Immature natural killer cell (primary cell): ENCODE data around the gene ACVR1B. TPM values are rescaled to one million over a fixed set of nuclear protein-coding genes. Genes with fewer than 3 reads are reported as not detected.

Experiments used
- DNase-seq, 3 donors: peaks; one replicate each; pipeline ENCODE4 v3.0.0; 2022; ENCODE audit warnings: mixed read lengths in 1 of 3
- H3K27ac Mint-ChIP-seq, 6 donors: one replicate each; pipeline ENCODE4 v1.8.0; 2020; ENCODE audit warnings: mixed read lengths in 6 of 6, mild to moderate bottlenecking in 5 of 6, inconsistent platforms in 4 of 6, moderate library complexity in 3 of 6
- H3K27me3 Mint-ChIP-seq, 3 donors: one replicate each; pipeline ENCODE4 v1.8.0; 2020 to 2021; ENCODE audit warnings: low read depth in 3 of 3, mild to moderate bottlenecking in 3 of 3, mixed read lengths in 3 of 3, moderate library complexity in 3 of 3, inconsistent platforms in 1 of 3
- H3K36me3 Mint-ChIP-seq, 3 donors: one replicate each; pipeline ENCODE4 v1.8.0; 2020; ENCODE audit warnings: mixed read lengths in 3 of 3, inconsistent platforms in 2 of 3, mild to moderate bottlenecking in 2 of 3
- H3K4me1 Mint-ChIP-seq, 2 donors: one replicate each; pipeline ENCODE4 v1.8.0; 2020; ENCODE audit warnings: inconsistent platforms in 2 of 2, mild to moderate bottlenecking in 2 of 2, mixed read lengths in 2 of 2, moderate library complexity in 1 of 2
- H3K4me3 Mint-ChIP-seq, 5 donors: one replicate each; pipeline ENCODE4 v1.8.0; 2020; ENCODE audit warnings: mild to moderate bottlenecking in 5 of 5, mixed read lengths in 5 of 5, inconsistent platforms in 3 of 5, moderate library complexity in 3 of 5
- H3K9me3 Mint-ChIP-seq, 6 donors: one replicate each; pipeline ENCODE4 v1.8.0; 2020; ENCODE audit warnings: mild to moderate bottlenecking in 6 of 6, mixed read lengths in 6 of 6, inconsistent platforms in 4 of 6, moderate library complexity in 3 of 6
- polyA plus RNA-seq, 3 donors: library from polyadenylated mRNA; unstranded; fragments of 300-500 nt; fragmentation: Illumina TruSeq; gene quantifications; one replicate each; pipeline ENCODE4 v1.2.3, GENCODE V29; 2021

ACVR1B gene
- polyA plus RNA-seq, 3 donors from 2014 or later = 0.52 to 1.4 TPM; not detected in 1

DNA sequence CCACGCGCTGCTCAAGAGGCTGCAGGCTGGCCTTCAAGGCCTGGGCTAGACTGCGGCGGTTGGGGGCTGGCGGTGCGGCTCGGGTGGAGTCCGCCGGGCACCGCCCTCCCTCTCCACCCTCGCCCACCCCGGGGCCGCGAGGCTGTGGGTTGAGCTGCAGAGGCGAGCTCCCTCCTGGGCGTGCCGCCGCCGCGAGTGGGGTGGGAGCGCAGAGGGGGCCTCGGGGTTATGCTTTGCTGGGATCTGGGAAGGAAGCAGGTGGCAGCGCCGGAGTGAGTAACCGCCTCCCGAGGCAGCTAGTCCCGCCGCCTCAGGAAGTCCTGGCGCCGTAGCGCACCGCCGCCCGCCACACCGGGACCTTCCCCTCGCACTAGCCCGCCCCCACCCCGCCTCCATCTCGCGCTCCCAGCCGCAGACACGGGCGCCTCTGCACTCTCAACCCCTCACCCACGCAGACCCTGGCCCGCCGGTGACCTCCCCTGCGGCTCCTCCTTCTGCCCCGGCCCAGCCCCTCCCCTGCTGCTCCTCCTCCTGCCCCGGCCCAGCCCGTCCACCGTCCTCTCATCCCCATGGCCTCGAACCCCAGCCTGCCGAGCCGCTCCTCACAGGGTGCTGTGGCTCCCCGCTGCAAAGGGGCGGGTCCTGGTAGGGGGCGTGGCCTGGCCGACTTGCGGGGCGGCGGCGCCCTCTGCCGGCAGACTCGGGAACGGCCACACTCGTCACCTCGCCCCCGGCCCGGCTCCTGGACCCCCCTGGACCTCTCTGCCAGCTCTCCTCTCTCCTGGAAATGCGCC, 71.9 kb downstream of the ACVR1B start:
- peak overlapping the region; percentile 60 to 94 (median 92) for H3K27ac Mint-ChIP-seq
- no peaks in the 10 kb centered on the region for H3K36me3 Mint-ChIP-seq
- peak; percentile 87 to 89 (median 87) for DNase-seq
- peaks cover 34 to 36% of the 10 kb centered on the region in 2 donors for H3K4me1 Mint-ChIP-seq
- H3K4me3 Mint-ChIP-seq = peak overlapping the region; percentile 80 to 96 (median 84)
- H3K27me3 Mint-ChIP-seq = peaks cover 16 to 22% (median 20%) of the 10 kb centered on the region in 3 donors
- no peaks in the 10 kb centered on the region for H3K9me3 Mint-ChIP-seq

DNA sequence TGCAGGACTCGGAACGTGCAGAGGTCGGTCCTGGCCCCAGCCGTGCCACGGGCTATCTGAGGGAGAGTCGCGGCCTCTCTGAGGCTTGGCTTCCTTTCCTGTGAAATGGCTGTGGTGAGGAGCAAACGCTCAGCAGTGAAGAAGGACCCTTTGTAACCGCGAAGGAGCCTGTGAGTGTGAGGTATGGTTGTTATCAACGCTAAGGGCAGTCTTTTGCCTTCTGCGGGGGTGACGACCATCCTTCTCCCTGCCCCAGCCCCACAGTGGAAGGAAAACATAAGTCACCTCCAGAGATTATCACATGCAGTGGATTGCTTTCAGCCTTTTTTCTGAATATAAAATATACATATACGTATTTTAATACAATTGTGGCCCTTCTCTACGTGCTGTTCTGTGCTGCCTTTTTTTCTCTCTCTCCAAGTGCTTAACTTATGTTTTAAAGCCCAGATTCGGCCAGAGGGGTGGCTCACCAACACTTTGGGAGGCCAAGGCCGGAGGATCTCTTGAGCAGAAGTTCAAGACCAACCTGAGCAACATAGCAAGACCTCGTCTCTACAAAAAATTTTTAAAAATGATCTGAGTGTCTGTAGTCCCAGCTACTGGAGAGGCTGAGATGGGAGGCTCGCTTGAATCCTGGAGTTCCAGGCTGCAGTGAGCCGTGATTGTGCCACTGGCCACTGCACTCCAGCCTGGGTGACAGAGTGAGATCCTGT, 72.6 kb downstream of the ACVR1B start:
- no peaks in the 10 kb centered on the region for H3K9me3 Mint-ChIP-seq
- peak overlapping the region; percentile 80 to 96 (median 84) for H3K4me3 Mint-ChIP-seq
- H3K36me3 Mint-ChIP-seq = no peaks in the 10 kb centered on the region
- H3K27ac Mint-ChIP-seq = peak overlapping the region; percentile 60 to 94 (median 92)
- no peak for DNase-seq
- peaks cover 16 to 20% (median 19%) of the 10 kb centered on the region in 3 donors for H3K27me3 Mint-ChIP-seq
- peaks cover 34 to 36% of the 10 kb centered on the region in 2 donors for H3K4me1 Mint-ChIP-seq

DNA sequence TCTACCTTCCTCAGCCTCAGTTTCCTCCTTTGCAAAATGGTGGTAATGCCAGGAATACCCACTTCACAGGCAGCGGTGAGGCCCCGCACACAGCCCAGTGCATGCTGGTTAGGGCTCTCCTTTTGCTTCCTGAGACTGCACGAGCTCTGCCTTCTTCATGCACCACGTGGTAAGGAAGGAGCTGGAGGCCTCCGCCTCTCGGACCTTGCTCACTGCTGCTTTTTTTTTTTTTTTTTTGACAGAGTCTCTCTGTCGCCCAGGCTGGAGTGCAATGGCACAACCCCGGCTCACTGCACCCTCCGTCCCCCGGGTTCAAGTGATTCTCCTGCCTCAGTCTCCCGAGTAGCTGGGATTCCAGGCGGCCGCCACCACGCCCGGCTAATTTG, 73.3 kb downstream of the ACVR1B start:
- Mint-ChIP-seq H3K4me1 (peaks cover 34 to 36% of the 10 kb centered on the region in 2 donors), H3K27me3 (peaks cover 14 to 22% (median 16%) of the 10 kb centered on the region in 3 donors), H3K9me3 (no peaks in the 10 kb centered on the region), H3K4me3 (peak overlapping the region; percentile 84 to 96 (median 89)), H3K36me3 (no peaks in the 10 kb centered on the region), H3K27ac (peak overlapping the region; percentile 79 to 98 (median 92))
- no peak for DNase-seq

DNA sequence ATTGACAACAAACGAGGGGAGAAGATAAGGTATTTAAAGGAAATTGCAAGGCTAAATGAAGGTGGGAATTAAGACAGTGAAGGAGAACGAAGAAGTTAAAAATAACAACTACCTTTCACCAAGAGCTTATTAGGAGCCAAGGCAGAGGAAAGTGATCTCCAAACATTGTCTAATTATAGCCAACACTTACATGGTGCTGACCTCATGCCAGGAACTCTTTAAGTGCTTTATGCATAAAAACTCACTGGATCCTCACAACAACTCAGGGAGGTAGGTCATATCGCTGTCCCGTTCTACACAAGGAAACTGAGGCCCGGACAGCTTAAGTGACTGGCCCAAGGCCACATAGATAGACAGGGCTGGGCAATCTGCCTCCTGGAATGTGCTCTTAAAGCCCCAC, 74.8 kb downstream of the ACVR1B start:
- no peaks in the 10 kb centered on the region for H3K36me3 Mint-ChIP-seq
- H3K27me3 Mint-ChIP-seq = peaks cover 10 to 22% (median 14%) of the 10 kb centered on the region in 3 donors
- H3K27ac Mint-ChIP-seq = peak overlapping the region in 5 of 6 donors; percentile 30 to 94 (median 93)
- H3K4me1 Mint-ChIP-seq = peaks cover 24 to 26% of the 10 kb centered on the region in 2 donors
- H3K9me3 Mint-ChIP-seq = no peaks in the 10 kb centered on the region
- no peak overlapping the region for H3K4me3 Mint-ChIP-seq
- DNase-seq = no peak

DNA sequence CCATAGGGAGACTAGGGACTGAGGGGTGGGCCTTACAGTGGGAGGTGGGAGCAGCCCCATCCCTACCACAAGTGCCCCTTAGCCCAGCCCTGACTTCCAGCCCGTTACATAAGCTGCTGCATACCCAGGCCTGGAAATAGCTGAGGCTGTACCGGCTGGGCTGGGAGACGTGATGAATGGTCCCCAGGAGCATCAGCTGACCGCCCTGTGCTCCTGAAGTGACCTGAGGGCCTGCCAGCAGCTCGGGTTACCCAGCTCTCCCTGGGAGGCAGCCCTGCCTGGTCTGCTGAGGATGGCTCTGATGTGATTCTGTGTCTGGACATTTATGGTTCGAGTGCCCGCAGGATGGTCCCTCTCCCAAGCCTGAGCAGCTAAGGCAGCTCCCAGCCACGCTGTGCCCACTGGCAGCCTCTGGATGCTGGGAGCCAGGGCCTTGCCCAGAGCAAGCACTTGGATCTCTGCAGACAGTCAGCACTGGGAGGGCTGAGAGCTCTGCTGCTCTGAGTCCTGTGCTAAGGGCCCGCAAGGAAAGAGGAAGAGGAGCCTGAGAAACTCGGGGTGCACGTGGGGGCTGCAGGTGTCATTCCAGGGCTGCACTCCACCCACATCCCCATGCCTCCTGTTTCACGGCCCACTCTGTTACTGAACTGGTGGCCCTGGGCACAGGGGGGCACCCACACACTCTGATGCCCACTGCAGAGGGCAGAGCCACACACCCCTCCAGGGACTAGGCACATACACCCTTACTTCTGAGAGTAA, 75.8 kb downstream of the ACVR1B start:
- Mint-ChIP-seq H3K4me1 (peaks cover 26 to 29% of the 10 kb centered on the region in 2 donors), H3K27ac (peak overlapping the region in 1 of 6 donors; percentile 53), H3K9me3 (no peaks in the 10 kb centered on the region), H3K27me3 (peaks cover 10 to 22% (median 13%) of the 10 kb centered on the region in 3 donors), H3K4me3 (no peak overlapping the region), H3K36me3 (no peaks in the 10 kb centered on the region)
- no peak for DNase-seq

DNA sequence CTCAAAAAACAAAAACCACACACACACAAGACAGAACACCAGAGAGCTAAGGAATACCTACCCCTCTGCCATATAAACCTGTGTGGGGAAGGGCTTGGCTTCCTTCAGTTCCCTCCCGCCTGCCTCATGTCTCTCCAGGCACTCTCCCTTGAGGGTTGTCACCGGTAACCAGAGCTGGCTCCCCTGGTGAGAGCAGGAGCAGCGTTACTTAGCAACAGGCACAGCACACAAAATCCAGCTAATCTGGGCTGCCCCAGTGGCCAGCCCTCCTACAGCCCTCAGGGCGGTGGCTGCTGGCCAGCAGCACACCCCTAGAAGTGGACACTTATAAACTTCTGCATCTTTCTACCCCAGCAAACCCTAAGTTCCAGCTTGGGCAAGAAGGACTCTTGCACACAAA, 78.2 kb downstream of the ACVR1B start:
- Mint-ChIP-seq H3K4me1 (peaks cover 31 to 38% of the 10 kb centered on the region in 2 donors), H3K36me3 (no peaks in the 10 kb centered on the region), H3K27ac (peak overlapping the region in 1 of 6 donors; percentile 61), H3K4me3 (no peak overlapping the region), H3K9me3 (no peaks in the 10 kb centered on the region), H3K27me3 (peaks cover 7 to 13% (median 7%) of the 10 kb centered on the region in 3 donors)
- no peak for DNase-seq

DNA sequence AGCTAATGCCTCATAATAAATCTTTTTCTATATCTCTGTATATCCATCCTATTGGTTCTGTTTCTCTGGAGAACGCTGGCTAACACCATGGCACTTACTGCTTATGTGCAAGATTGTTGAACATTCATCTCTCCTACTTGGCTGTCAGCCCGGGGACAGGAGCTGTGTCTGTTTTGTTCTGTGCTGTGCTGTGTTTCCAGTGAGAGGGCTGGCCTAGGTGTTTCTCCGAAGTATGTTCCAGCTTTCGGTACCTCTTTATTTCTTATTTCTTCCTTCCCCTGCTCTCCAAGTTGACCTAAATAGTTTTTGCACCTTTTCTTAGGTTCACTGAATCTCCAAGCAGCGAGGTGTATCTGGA, 80.9 kb downstream of the ACVR1B start:
- H3K27ac Mint-ChIP-seq = peak overlapping the region; percentile 89 to 96 (median 92)
- peak overlapping the region; percentile 75 to 82 (median 78) for H3K4me3 Mint-ChIP-seq
- peaks cover 19 to 25% of the 10 kb centered on the region in 2 donors for H3K4me1 Mint-ChIP-seq
- peaks cover 2 to 21% (median 9%) of the 10 kb centered on the region in 3 donors for H3K27me3 Mint-ChIP-seq
- DNase-seq = no peak
- no peaks in the 10 kb centered on the region for H3K9me3 Mint-ChIP-seq
- no peaks in the 10 kb centered on the region for H3K36me3 Mint-ChIP-seq

DNA sequence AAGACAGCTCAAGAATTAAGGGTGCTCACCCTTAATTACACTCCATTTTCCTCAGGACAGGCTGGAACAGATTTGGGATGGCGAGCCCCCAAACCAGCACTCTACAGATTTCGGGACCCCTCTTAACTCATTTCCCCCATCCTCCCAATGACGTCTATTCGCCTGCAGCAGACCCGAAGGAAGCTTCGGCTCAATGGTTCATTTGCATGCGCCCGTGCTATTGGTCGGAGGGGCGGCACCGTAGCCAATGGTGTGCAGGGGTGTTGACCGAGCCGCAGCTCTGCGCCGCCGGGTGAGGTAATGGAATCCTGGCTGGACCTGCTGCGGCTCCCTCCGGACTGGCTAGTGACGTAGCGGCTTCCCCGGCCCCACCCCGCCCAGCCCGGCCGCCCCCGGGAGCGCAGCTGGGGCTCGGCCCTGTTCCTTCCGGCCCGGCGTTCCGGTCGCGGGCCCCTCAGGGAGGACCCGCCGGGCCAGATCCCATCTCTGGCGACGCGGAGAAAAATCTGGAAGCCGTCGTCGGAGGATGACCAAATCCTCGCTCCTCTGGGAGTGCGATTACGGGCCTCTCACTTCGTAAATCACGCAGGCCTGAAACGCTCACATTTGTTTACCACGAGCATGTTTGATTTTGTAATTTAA, 81.4 kb downstream of the ACVR1B start:
- peak overlapping the region; percentile 89 to 96 (median 92) for H3K27ac Mint-ChIP-seq

DNA sequence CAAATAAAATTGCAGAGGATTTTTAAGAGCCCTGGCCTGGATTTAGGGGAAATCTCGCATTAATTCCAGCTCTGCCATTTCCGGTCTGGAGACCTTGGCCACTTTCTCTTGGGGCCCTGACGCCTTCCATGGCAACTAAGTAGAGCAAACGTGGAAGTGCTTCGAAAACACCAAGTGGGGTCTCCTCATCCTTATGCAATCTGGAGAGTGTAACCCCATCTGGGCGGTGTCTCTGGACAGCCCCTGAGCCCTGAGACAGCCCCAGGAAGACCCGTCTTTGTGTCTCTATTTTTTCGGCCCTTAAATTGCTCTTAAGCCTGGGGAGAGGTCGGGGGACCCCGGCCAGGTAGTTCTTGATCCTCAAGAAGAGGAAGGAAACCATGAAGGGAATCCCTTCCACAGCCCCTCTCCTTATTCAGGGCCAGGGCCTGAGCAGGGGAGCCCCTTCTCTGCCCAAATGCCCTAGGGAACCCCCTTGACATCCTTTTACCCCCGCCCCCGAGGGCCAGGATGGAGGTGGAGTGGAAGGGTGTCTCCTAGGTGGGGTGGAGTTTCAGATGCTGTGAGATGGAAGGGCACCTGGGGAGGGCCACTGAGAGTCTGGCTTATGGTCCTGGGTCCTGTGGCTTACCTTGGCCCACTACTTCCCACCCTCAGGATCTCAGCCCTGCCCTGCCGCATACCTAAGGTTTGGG, 82.1 kb downstream of the ACVR1B start:
- H3K27me3 Mint-ChIP-seq = peaks cover 5 to 24% (median 11%) of the 10 kb centered on the region in 3 donors
- H3K4me1 Mint-ChIP-seq = peaks cover 23 to 30% of the 10 kb centered on the region in 2 donors
- no peaks in the 10 kb centered on the region for H3K9me3 Mint-ChIP-seq
- no peaks in the 10 kb centered on the region for H3K36me3 Mint-ChIP-seq
- H3K27ac Mint-ChIP-seq = peak overlapping the region; percentile 78 to 94 (median 88)
- DNase-seq = no peak
- peak overlapping the region; percentile 73 to 84 (median 76) for H3K4me3 Mint-ChIP-seq

More for the DNA sequence above, 81.4 kb downstream of the ACVR1B start:
- H3K9me3 Mint-ChIP-seq = no peaks in the 10 kb centered on the region
- no peaks in the 10 kb centered on the region for H3K36me3 Mint-ChIP-seq
- DNase-seq = peak; percentile 88
- H3K4me3 Mint-ChIP-seq = peak overlapping the region; percentile 75 to 84 (median 80)
- peaks cover 19 to 25% of the 10 kb centered on the region in 2 donors for H3K4me1 Mint-ChIP-seq
- peaks cover 2 to 21% (median 9%) of the 10 kb centered on the region in 3 donors for H3K27me3 Mint-ChIP-seq

DNA sequence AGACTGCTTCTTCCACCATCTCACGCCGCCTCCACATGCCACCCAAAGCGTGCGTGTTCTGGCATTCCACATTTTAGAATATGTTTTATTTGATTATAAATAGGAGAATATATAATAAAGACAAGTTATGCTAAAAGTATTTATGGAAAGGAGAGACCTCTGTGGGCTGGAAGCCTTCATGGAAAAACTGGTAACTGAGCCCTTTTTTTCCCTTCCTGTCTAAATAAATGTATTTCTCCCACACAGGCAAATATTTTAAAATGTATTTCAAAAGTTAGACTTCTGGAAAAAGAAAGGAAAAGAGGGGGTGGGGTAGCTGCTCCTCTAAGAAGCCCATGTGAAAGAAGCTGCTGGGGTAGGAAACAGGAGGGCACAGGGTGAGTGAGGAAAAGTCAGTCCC, 83.7 kb downstream of the ACVR1B start:
- Mint-ChIP-seq H3K9me3 (no peaks in the 10 kb centered on the region), H3K4me3 (peak overlapping the region in 1 of 5 donors; percentile 28), H3K36me3 (no peaks in the 10 kb centered on the region), H3K27ac (peak overlapping the region in 5 of 6 donors; percentile 65 to 94 (median 85)), H3K27me3 (peaks cover 7 to 23% (median 10%) of the 10 kb centered on the region in 3 donors), H3K4me1 (peaks cover 23 to 35% of the 10 kb centered on the region in 2 donors)
- no peak for DNase-seq

DNA sequence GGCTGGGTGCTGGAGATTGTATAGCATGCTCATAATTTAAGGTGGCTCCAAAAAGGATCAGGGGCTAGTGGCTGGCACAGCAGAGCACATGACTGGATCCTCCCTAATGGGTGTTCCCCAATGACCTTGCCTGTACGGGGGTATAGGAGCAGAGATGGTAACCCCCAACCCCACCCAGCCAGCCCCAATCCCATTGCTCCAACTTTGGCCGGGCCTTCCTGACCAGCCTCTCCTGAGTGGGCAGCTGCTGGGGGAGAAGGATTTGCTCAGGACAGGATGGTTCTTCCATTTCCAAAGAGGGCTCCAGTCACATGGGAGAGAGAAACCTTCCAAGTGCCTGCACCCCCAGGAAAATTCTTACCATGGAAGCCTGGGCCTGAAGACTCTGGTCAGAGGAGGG, 84.4 kb downstream of the ACVR1B start:
- no peaks in the 10 kb centered on the region for H3K36me3 Mint-ChIP-seq
- H3K27ac Mint-ChIP-seq = peak overlapping the region; percentile 17 to 94 (median 86)
- H3K4me1 Mint-ChIP-seq = peaks cover 23 to 35% of the 10 kb centered on the region in 2 donors
- no peak for DNase-seq
- peak overlapping the region; percentile 28 to 69 (median 57) for H3K4me3 Mint-ChIP-seq
- no peaks in the 10 kb centered on the region for H3K9me3 Mint-ChIP-seq
- peaks cover 7 to 23% (median 10%) of the 10 kb centered on the region in 3 donors for H3K27me3 Mint-ChIP-seq

DNA sequence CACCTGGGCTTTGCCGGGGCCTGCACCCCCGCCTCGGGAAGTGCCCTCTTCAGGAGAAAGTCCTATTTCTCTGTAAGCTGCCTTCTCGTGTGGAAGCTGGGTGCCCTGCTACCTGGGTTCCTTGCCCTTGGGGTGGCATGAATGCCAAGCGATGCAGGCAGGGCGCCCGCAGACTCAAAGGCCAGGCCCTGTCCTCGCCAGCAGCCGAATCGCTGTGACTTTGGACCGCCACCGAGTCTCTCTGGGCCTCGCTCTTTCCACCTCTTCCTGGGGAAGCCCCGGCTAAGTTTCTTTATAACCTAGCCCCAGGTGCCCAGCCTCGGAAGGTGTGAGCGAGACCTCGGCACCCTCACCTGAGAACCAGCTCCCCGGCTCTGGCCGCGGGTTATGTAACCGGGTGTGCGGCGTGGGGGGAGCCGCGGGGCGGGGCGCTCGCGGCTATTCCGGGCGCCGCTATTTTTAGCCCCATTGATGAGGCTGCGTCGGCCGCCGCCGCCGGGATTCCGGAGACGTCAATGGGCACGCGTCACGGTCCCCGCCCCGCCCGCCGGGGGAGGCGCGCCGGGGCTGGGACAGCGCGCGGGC, 85.2 kb downstream of the ACVR1B start:
- Mint-ChIP-seq H3K4me1 (peaks cover 25 to 38% of the 10 kb centered on the region in 2 donors), H3K36me3 (no peaks in the 10 kb centered on the region)

More for the DNA sequence above, 85.2 kb downstream of the ACVR1B start:
- peak; percentile 85 to 87 (median 86) for DNase-seq
- H3K27ac Mint-ChIP-seq = peak overlapping the region in 5 of 6 donors; percentile 67 to 94 (median 87)
- H3K9me3 Mint-ChIP-seq = no peaks in the 10 kb centered on the region
- peak overlapping the region in 4 of 5 donors; percentile 17 to 73 (median 63) for H3K4me3 Mint-ChIP-seq
- peaks cover 7 to 23% (median 10%) of the 10 kb centered on the region in 3 donors for H3K27me3 Mint-ChIP-seq
